Astrocyte (in vitro differentiated cells and primary cell): Measurements from ENCODE around the gene KIF18B. TPM values are rescaled to one million over a fixed set of nuclear protein-coding genes. Genes with fewer than 3 reads are reported as not detected.
A peak's percentile ranks its signal among the peaks of the same experiment; 100 is the strongest.

ENCODE experiments used
- DNase-seq: peaks from one replicate; pipeline ENCODE4 v3.0.0-alpha.2; 2010; ENCODE audit warnings: low read depth
- FAIRE-seq: peaks from 2 replicates; lab custom pipeline; 2011; peaks lifted over from hg19 to GRCh38; lab: Jason Lieb, UNC
- H2AFZ ChIP-seq: 2 replicates; pipeline ENCODE4 v1.6.0; 2012; ENCODE audit warnings: low read depth, low read length, inconsistent platforms
- H3K27ac ChIP-seq: 2 replicates; pipeline ENCODE4 v1.5.1; 2011; ENCODE audit warnings: low read depth, low read length, inconsistent platforms
- H3K27me3 ChIP-seq: 2 replicates; pipeline ENCODE4 v1.6.0; 2011; ENCODE audit warnings: low read length, inconsistent platforms; ENCODE audit not compliant: insufficient read depth
- H3K36me3 ChIP-seq: 2 replicates; pipeline ENCODE4 v1.5.1; 2011; ENCODE audit warnings: low read length, inconsistent platforms; ENCODE audit not compliant: insufficient read depth
- H3K4me1 ChIP-seq: 2 replicates; pipeline ENCODE4 v1.5.1; 2011; ENCODE audit warnings: low read length, inconsistent platforms; ENCODE audit not compliant: insufficient read depth
- H3K4me2 ChIP-seq: 2 replicates; pipeline ENCODE4 v1.6.0; 2012; ENCODE audit warnings: low read length, inconsistent platforms
- H3K4me3 ChIP-seq: 2 replicates; pipeline ENCODE4 v1.5.1; 2011; ENCODE audit warnings: low read depth, mild to moderate bottlenecking, low read length, inconsistent platforms; ENCODE audit not compliant: insufficient read depth
- H3K79me2 ChIP-seq: 2 replicates; pipeline ENCODE4 v1.6.0; 2012; ENCODE audit warnings: mild to moderate bottlenecking, low read length, inconsistent platforms; ENCODE audit not compliant: insufficient read depth
- H3K9ac ChIP-seq: 2 replicates; pipeline ENCODE4 v1.6.0; 2012; ENCODE audit warnings: mild to moderate bottlenecking, low read length, inconsistent platforms
- H3K9me3 ChIP-seq: 2 replicates; pipeline ENCODE4 v1.5.1; 2012; ENCODE audit warnings: low read depth, mild to moderate bottlenecking, low read length, inconsistent platforms; ENCODE audit not compliant: insufficient read depth
- H4K20me1 ChIP-seq: 2 replicates; pipeline ENCODE4 v1.6.0; 2012; ENCODE audit warnings: low read length, inconsistent platforms; ENCODE audit not compliant: insufficient read depth
- H3K27ac Mint-ChIP-seq: one replicate; pipeline ENCODE4 v1.8.0; 2021; ENCODE audit warnings: mild to moderate bottlenecking, mixed read lengths; ENCODE audit not compliant: unreplicated experiment
- H3K27me3 Mint-ChIP-seq: one replicate; pipeline ENCODE4 v1.8.0; 2021; ENCODE audit warnings: low read depth, mixed read lengths; ENCODE audit not compliant: unreplicated experiment
- H3K36me3 Mint-ChIP-seq: one replicate; pipeline ENCODE4 v1.8.0; 2021; ENCODE audit warnings: low read depth, mixed read lengths; ENCODE audit not compliant: unreplicated experiment
- H3K4me1 Mint-ChIP-seq: one replicate; pipeline ENCODE4 v1.8.0; 2021; ENCODE audit warnings: low read depth, mixed read lengths; ENCODE audit not compliant: unreplicated experiment
- H3K4me3 Mint-ChIP-seq: one replicate; pipeline ENCODE4 v1.8.0; 2021; ENCODE audit warnings: mild to moderate bottlenecking, moderate library complexity, mixed read lengths; ENCODE audit not compliant: unreplicated experiment
- H3K9me3 Mint-ChIP-seq: one replicate; pipeline ENCODE4 v1.8.0; 2021; ENCODE audit warnings: mild to moderate bottlenecking, mixed read lengths; ENCODE audit not compliant: unreplicated experiment
- CTCF ChIP-seq: IDR thresholded peaks from 2 replicates; pipeline ENCODE4 v1.5.1; 2011; ENCODE audit warnings: low read depth, mild to moderate bottlenecking, inconsistent platforms, low read length, moderate library complexity; ENCODE audit not compliant: insufficient read depth
- EZH2 ChIP-seq: IDR thresholded peaks from 2 replicates; pipeline ENCODE4 v1.6.1; 2012; ENCODE audit warnings: mild to moderate bottlenecking, low read length, inconsistent platforms; ENCODE audit not compliant: insufficient read depth
- total RNA-seq: library from RNA; stranded (reverse); gene quantifications from 2 replicates; pipeline ENCODE4 v1.2.1, GENCODE V29; 2021

KIF18B gene
- total RNA-seq, 1 donor from 2014 or later: 1.8 TPM

- H2AFZ ChIP-seq: peak overlapping the region; percentile 66
These were observed 42.3 kb downstream of the KIF18B start for GRCh38 chr17:44905006-44906000.

GRCh38 chr17:44904001-44904984 is 43.3 kb downstream of the KIF18B start:
- Histone ChIP-seq H2AFZ (no peak overlapping the region), H3K79me2 (peaks cover under 1% of the 10 kb centered on the region), H3K36me3 (no peaks in the 10 kb centered on the region), H3K27me3 (no peaks in the 10 kb centered on the region), H3K4me1 (peaks cover 48% of the 10 kb centered on the region), H4K20me1 (no peaks in the 10 kb centered on the region), H3K4me2 (no peak overlapping the region), H3K9me3 (no peaks in the 10 kb centered on the region), H3K27ac (no peak overlapping the region), H3K4me3 (no peak overlapping the region), H3K9ac (no peak overlapping the region)
- Mint-ChIP-seq H3K27ac (no peak overlapping the region), H3K4me1 (peaks cover 48% of the 10 kb centered on the region), H3K4me3 (no peak overlapping the region), H3K36me3 (peaks cover 9% of the 10 kb centered on the region), H3K9me3 (peaks cover 4% of the 10 kb centered on the region), H3K27me3 (no peaks in the 10 kb centered on the region)
- FAIRE-seq (no peak), DNase-seq (no peak)
- TF ChIP-seq EZH2 (no peak), CTCF (no peak)

More at GRCh38 chr17:44905006-44906000, 42.3 kb downstream of the KIF18B start:
- Histone ChIP-seq H3K4me2 (peak overlapping the region; percentile 75), H3K4me3 (no peak overlapping the region), H3K9me3 (no peaks in the 10 kb centered on the region), H4K20me1 (no peaks in the 10 kb centered on the region), H3K27me3 (no peaks in the 10 kb centered on the region), H3K27ac (peak overlapping the region; percentile 74), H3K79me2 (no peaks in the 10 kb centered on the region), H3K4me1 (peaks cover 51% of the 10 kb centered on the region), H3K36me3 (no peaks in the 10 kb centered on the region), H3K9ac (peak overlapping the region; percentile 71)
- no peak for TF ChIP-seq CTCF
- no peak for TF ChIP-seq EZH2
- Mint-ChIP-seq H3K36me3 (peaks cover 9% of the 10 kb centered on the region), H3K4me1 (peaks cover 49% of the 10 kb centered on the region), H3K9me3 (peaks cover 4% of the 10 kb centered on the region), H3K4me3 (peak overlapping the region; percentile 69), H3K27ac (peak overlapping the region; percentile 85), H3K27me3 (peaks cover 2% of the 10 kb centered on the region)
- DNase-seq (no peak), FAIRE-seq (no peak)
